ENCODE results near the gene ANKMY1.

The ANKMY1 gene

GRCh38 chr2:240512666-240513535, 44.9 kb downstream of the ANKMY1 start:
- no peak for ATAC-seq
- no peak for TF ChIP-seq BACH2 (CRISPR knock-in tag; IDR thresholded peaks at IDR 0.05; ENCODE audit: borderline replicate concordance)
- no peak for TF ChIP-seq TOX (CRISPR knock-in tag; IDR thresholded peaks at IDR 0.05; ENCODE audit: borderline replicate concordance)
- TF ChIP-seq TCF4 (CRISPR knock-in tag; IDR thresholded peaks at IDR 0.05; ENCODE audit: borderline replicate concordance), result no peak
- no peak for TF ChIP-seq GLIS3 (CRISPR knock-in tag; IDR thresholded peaks at IDR 0.05)
- TF ChIP-seq PPARA (CRISPR knock-in tag; IDR thresholded peaks at IDR 0.05; ENCODE audit: borderline replicate concordance), result no peak

- ATAC-seq, result no peak
These were observed 45.7 kb downstream of the ANKMY1 start for GRCh38 chr2:240512109-240512485.

GRCh38 chr2:240511351-240512108, 46.3 kb downstream of the ANKMY1 start:
- TF ChIP-seq CREB5 (CRISPR knock-in tag; IDR thresholded peaks at IDR 0.05; ENCODE audit: low read depth) (no peak), TSHZ2 (CRISPR knock-in tag; IDR thresholded peaks at IDR 0.05) (no peak), TOX (CRISPR knock-in tag; IDR thresholded peaks at IDR 0.05; ENCODE audit: borderline replicate concordance) (no peak), GLIS3 (CRISPR knock-in tag; IDR thresholded peaks at IDR 0.05) (no peak), SNAI2 (CRISPR knock-in tag; IDR thresholded peaks at IDR 0.05) (no peak), ZC3H10 (CRISPR knock-in tag; IDR thresholded peaks at IDR 0.05) (no peak), ISL1 (CRISPR knock-in tag; IDR thresholded peaks at IDR 0.05) (no peak), RARB (CRISPR knock-in tag; IDR thresholded peaks at IDR 0.05) (no peak)
- no peak for ATAC-seq

More at GRCh38 chr2:240512109-240512485, 45.7 kb downstream of the ANKMY1 start:
- TF ChIP-seq CSDC2 (CRISPR knock-in tag; IDR thresholded peaks at IDR 0.05) (no peak), TOX (CRISPR knock-in tag; IDR thresholded peaks at IDR 0.05; ENCODE audit: borderline replicate concordance) (no peak), ARNTL (CRISPR knock-in tag; IDR thresholded peaks at IDR 0.05; ENCODE audit: borderline replicate concordance, low read depth) (no peak), ZNF8 (CRISPR knock-in tag; IDR thresholded peaks at IDR 0.05) (no peak), ZNF565 (CRISPR knock-in tag; conservative IDR thresholded peaks at IDR 0.05; ENCODE audit: low read depth) (no peak), ZC3H10 (CRISPR knock-in tag; IDR thresholded peaks at IDR 0.05) (no peak), PPARA (CRISPR knock-in tag; IDR thresholded peaks at IDR 0.05; ENCODE audit: borderline replicate concordance) (no peak), OSR1 (CRISPR knock-in tag; IDR thresholded peaks at IDR 0.05) (no peak)

GRCh38 chr2:240510513-240511210, 47.1 kb downstream of the ANKMY1 start:
- no peak for ATAC-seq

More at GRCh38 chr2:240510513-240511210, 47.1 kb downstream of the ANKMY1 start:
- TF ChIP-seq SNAI2 (CRISPR knock-in tag; IDR thresholded peaks at IDR 0.05) (no peak), OSR1 (CRISPR knock-in tag; IDR thresholded peaks at IDR 0.05) (no peak), RARB (CRISPR knock-in tag; IDR thresholded peaks at IDR 0.05) (no peak), TOX (CRISPR knock-in tag; IDR thresholded peaks at IDR 0.05; ENCODE audit: borderline replicate concordance) (no peak), ZNF70 (CRISPR knock-in tag; IDR thresholded peaks at IDR 0.05) (no peak), ARNTL (CRISPR knock-in tag; IDR thresholded peaks at IDR 0.05; ENCODE audit: borderline replicate concordance, low read depth) (no peak), ZNF565 (CRISPR knock-in tag; conservative IDR thresholded peaks at IDR 0.05; ENCODE audit: low read depth) (no peak), ESRRG (CRISPR knock-in tag; IDR thresholded peaks at IDR 0.05) (no peak), PPARA (CRISPR knock-in tag; IDR thresholded peaks at IDR 0.05; ENCODE audit: borderline replicate concordance) (no peak), BACH2 (CRISPR knock-in tag; IDR thresholded peaks at IDR 0.05; ENCODE audit: borderline replicate concordance) (no peak)
